Vagina (tissue), 2 donors: ENCODE data around the gene MAP3K14. TPM values are rescaled to one million over a fixed set of nuclear protein-coding genes. Genes with fewer than 3 reads are reported as not detected.

Source experiments
- DNase-seq, 2 donors: peaks; one replicate each; pipeline ENCODE4 v3.0.0-alpha.2; 2017; ENCODE audit errors: extremely low spot score in 2 of 2
- H3K27ac ChIP-seq: fragments of 200-600 bp; sonication (generic); one replicate; pipeline ENCODE4 v1.5.1; 2019
- H3K27me3 ChIP-seq: fragments of 200-600 bp; sonication (generic); one replicate; pipeline ENCODE4 v1.5.1; 2019
- H3K36me3 ChIP-seq, 2 donors: fragments of 200-600 bp; sonication (generic); one replicate each; pipeline ENCODE4 v1.5.1; 2017 to 2019
- H3K4me1 ChIP-seq: fragments of 200-600 bp; sonication (generic); one replicate; pipeline ENCODE4 v1.5.1; 2019
- H3K4me3 ChIP-seq, 2 donors: fragments of 200-600 bp; sonication (generic); 1 replicate in 1 of 2; 2 replicates in 1 of 2; pipeline ENCODE4 v1.5.1; 2016 to 2019
- H3K9me3 ChIP-seq: fragments of 200-600 bp; sonication (generic); one replicate; pipeline ENCODE4 v1.5.1; 2019
- CTCF ChIP-seq, 3 experiments: fragments of 450-650 bp in 2 of 3; fragments of 200-600 bp in 1 of 3; sonication (generic) in 1 of 3; IDR thresholded peaks; one replicate each; pipeline ENCODE4 v1.5.1; 2017 to 2019; ENCODE audit warnings: antibody characterized with exemption in 3 of 3, mild to moderate bottlenecking in 2 of 3, moderate library complexity in 2 of 3
- POLR2A ChIP-seq, 2 donors: fragments of 450-650 bp; IDR thresholded peaks; one replicate each; pipeline ENCODE4 v1.6.1; 2017; ENCODE audit warnings: antibody characterized with exemption in 2 of 2, mild to moderate bottlenecking in 2 of 2, moderate library complexity in 2 of 2
- POLR2AphosphoS5 ChIP-seq, 2 donors: sonication (generic); formaldehyde crosslinking; IDR thresholded peaks; one replicate each; pipeline ENCODE4 v1.9.0; 2017; ENCODE audit warnings: antibody characterized with exemption in 2 of 2, mild to moderate bottlenecking in 2 of 2, low read depth in 1 of 2; ENCODE audit not compliant: insufficient read depth in 1 of 2
- intact Hi-C: fragments of 100-400 bp; cut with DNase I; formaldehyde crosslinking; loops from one replicate; pipeline ENCODE4 v1.15.1; 2023
- total RNA-seq: library from RNA; depleted of rRNA; stranded (reverse); fragments of >200 nt; gene quantifications from one replicate; pipeline ENCODE4 v1.2.3, GENCODE V29; 2016

The MAP3K14 gene
- total RNA-seq, 1 donor from 2014 or later, result 9.8 TPM

GRCh38 chr17:45338023-45338781 is 21.4 kb upstream of the MAP3K14 start:
- intact Hi-C loops, result no loop called here
- no peaks in the 10 kb centered on the region for H3K9me3 ChIP-seq
- TF ChIP-seq POLR2AphosphoS5 (IDR thresholded peaks at IDR 0.05; ENCODE audit: insufficient read depth in 1 of 2, low read depth in 1 of 2), result peak in 1 of 2 donors; percentile 18
- no peak for TF ChIP-seq CTCF (IDR thresholded peaks at IDR 0.05)
- DNase-seq, result peak; percentile 83 to 94
- H3K27ac ChIP-seq, result peak overlapping the region; percentile 64
- peaks cover 41% of the 10 kb centered on the region for H3K4me1 ChIP-seq
- no peak overlapping the region for H3K4me3 ChIP-seq
- no peaks in the 10 kb centered on the region for H3K27me3 ChIP-seq
- no peaks in the 10 kb centered on the region for H3K36me3 ChIP-seq

- intact Hi-C loops, result no loop called here
- Histone ChIP-seq H3K36me3 (no peaks in the 10 kb centered on the region), H3K27me3 (no peaks in the 10 kb centered on the region), H3K4me3 (no peak overlapping the region), H3K9me3 (no peaks in the 10 kb centered on the region), H3K27ac (no peak overlapping the region), H3K4me1 (peaks cover 34% of the 10 kb centered on the region)
- TF ChIP-seq POLR2A (IDR thresholded peaks at IDR 0.05) (no peak), POLR2AphosphoS5 (IDR thresholded peaks at IDR 0.05; ENCODE audit: insufficient read depth in 1 of 2, low read depth in 1 of 2) (no peak), CTCF (IDR thresholded peaks at IDR 0.05) (no peak)
- peak; percentile 64 to 82 for DNase-seq
Observed at GRCh38 chr17:45336390-45337182, 19.8 kb upstream of the MAP3K14 start.

GRCh38 chr17:45335721-45336120 is 18.9 kb upstream of the MAP3K14 start:
- DNase-seq, result peak; percentile 65 to 77
- peaks cover 26% of the 10 kb centered on the region for H3K4me1 ChIP-seq
- intact Hi-C loops, result no loop called here
- H3K27ac ChIP-seq, result no peak overlapping the region
- H3K36me3 ChIP-seq, result no peaks in the 10 kb centered on the region
- H3K9me3 ChIP-seq, result no peaks in the 10 kb centered on the region
- H3K27me3 ChIP-seq, result no peaks in the 10 kb centered on the region
- H3K4me3 ChIP-seq, result no peak overlapping the region
- TF ChIP-seq POLR2A (IDR thresholded peaks at IDR 0.05), result no peak
- no peak for TF ChIP-seq POLR2AphosphoS5 (IDR thresholded peaks at IDR 0.05; ENCODE audit: insufficient read depth in 1 of 2, low read depth in 1 of 2)

GRCh38 chr17:45334701-45335677 is 18.2 kb upstream of the MAP3K14 start:
- no peaks in the 10 kb centered on the region for H3K36me3 ChIP-seq
- H3K4me1 ChIP-seq, result peaks cover 26% of the 10 kb centered on the region
- no peaks in the 10 kb centered on the region for H3K27me3 ChIP-seq
- intact Hi-C loops, result no loop called here
- H3K9me3 ChIP-seq, result no peaks in the 10 kb centered on the region
- no peak overlapping the region for H3K27ac ChIP-seq
- no peak for TF ChIP-seq CTCF (IDR thresholded peaks at IDR 0.05)
- TF ChIP-seq POLR2AphosphoS5 (IDR thresholded peaks at IDR 0.05; ENCODE audit: insufficient read depth in 1 of 2, low read depth in 1 of 2), result no peak
- no peak for TF ChIP-seq POLR2A (IDR thresholded peaks at IDR 0.05)
- H3K4me3 ChIP-seq, result no peak overlapping the region
- DNase-seq, result peak; percentile 31 to 71

- no peak overlapping the region for H3K4me3 ChIP-seq
- TF ChIP-seq CTCF (IDR thresholded peaks at IDR 0.05), result no peak
- no peak for TF ChIP-seq POLR2AphosphoS5 (IDR thresholded peaks at IDR 0.05; ENCODE audit: insufficient read depth in 1 of 2, low read depth in 1 of 2)
- no peak for TF ChIP-seq POLR2A (IDR thresholded peaks at IDR 0.05)
- peaks cover 26% of the 10 kb centered on the region for H3K4me1 ChIP-seq
- DNase-seq, result no peak
- H3K27ac ChIP-seq, result no peak overlapping the region
- intact Hi-C loops, result no loop called here
- H3K36me3 ChIP-seq, result no peaks in the 10 kb centered on the region
- no peaks in the 10 kb centered on the region for H3K27me3 ChIP-seq
- H3K9me3 ChIP-seq, result no peaks in the 10 kb centered on the region
Observed at GRCh38 chr17:45334231-45334630, 17.4 kb upstream of the MAP3K14 start.
